ENCODE data around the gene GLRX3.

- TF ChIP-seq POLR2A (IDR thresholded peaks at IDR 0.05) (no peak), CTCF (IDR thresholded peaks at IDR 0.05) (no peak), POLR2AphosphoS5 (IDR thresholded peaks at IDR 0.05; ENCODE audit: insufficient read depth in 1 of 2, low read depth in 1 of 2) (no peak)
Observed at GRCh38 chr10:130108934-130109604, 27.1 kb upstream of the GLRX3 start.

Measured in vagina (tissue), 2 donors.